GM23248 (cell line): ENCODE results near the gene KLF13.

Experiments
- EZH2 ChIP-seq: fragments of 200-600 bp; sonication (generic); IDR thresholded peaks from 2 replicates; pipeline ENCODE4 v1.6.1; 2018; ENCODE audit warnings: antibody characterized with exemption, mild to moderate bottlenecking; ENCODE audit not compliant: insufficient read depth, poor library complexity, severe bottlenecking
- EZH2phosphoT487 ChIP-seq: fragments of 200-600 bp; sonication (generic); IDR thresholded peaks from 2 replicates; pipeline ENCODE4 v1.6.1; 2018; ENCODE audit warnings: antibody characterized with exemption, moderate library complexity, mild to moderate bottlenecking, low read depth; ENCODE audit not compliant: insufficient read depth

DNA sequence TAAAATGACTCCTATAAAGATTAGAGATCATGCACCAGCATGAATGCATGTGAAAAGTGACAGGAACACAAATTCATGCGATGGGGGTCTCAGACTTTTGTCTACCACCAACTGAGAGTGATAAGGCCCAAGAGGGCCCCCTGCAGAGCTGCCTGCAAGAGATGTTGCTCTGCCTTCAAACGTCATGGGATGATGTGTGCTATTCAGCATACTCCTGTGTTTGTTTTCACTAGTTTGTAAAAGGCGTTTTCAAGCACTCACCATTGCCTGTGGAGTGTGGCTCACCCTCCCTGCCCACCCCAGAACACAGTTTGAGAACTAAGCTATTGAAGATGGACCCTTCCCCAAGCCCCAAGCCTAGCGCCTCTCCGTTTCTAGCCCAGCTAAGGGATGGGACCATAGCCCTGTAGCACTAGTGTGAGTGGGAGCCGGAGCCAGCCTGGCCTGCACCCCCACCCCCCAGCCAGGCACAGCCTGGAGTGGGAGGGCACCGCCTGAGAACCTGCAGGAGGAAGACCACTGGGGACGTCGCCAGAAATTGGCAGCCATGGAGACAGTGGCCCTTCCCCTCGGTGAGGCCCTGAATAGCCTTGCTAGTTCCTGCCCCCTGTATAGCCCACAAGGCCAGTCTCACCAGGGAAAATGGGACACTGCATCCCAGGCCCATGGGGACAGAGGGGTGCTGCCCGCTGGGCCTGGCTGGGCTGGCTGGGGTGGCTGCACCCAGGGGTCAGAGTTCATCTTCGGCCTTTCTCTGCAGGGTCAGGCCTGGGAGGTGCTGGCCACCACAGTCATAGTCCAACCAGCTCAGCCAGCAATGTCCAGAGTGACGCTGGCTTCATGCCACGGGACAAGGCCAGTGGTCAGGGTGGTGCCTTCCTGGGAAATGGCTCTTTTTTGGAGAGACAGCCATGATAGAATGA, 22.6 kb upstream of the KLF13 start:
- TF ChIP-seq EZH2 (no peak), EZH2phosphoT487 (no peak)
